Sigmoid colon (tissue), 7 donors: Measurements from ENCODE around the gene TMEM44. TPM values are rescaled to one million over a fixed set of nuclear protein-coding genes. Genes with fewer than 3 reads are reported as not detected.

Experiments used
- DNase-seq: peaks from one replicate; pipeline ENCODE4 v3.0.0-alpha.2; 2019
- H3K27ac ChIP-seq, 4 donors: fragments of 200-600 bp; sonication (generic); one replicate each; pipeline ENCODE4 v1.5.1; 2016 to 2019; ENCODE audit warnings: mild to moderate bottlenecking in 1 of 4
- H3K27me3 ChIP-seq, 3 donors: fragments of 200-600 bp; sonication (generic); one replicate each; pipeline ENCODE4 v1.5.1; 2019; ENCODE audit warnings: mild to moderate bottlenecking in 1 of 3
- H3K36me3 ChIP-seq, 4 donors: fragments of 200-600 bp; sonication (generic); one replicate each; pipeline ENCODE4 v1.5.1; 2016 to 2019
- H3K4me1 ChIP-seq, 4 donors: fragments of 200-600 bp; sonication (generic); one replicate each; pipeline ENCODE4 v1.5.1; 2017 to 2019
- H3K4me3 ChIP-seq, 4 donors: fragments of 200-600 bp; sonication (generic); one replicate each; pipeline ENCODE4 v1.5.1; 2017 to 2019; ENCODE audit warnings: mild to moderate bottlenecking in 2 of 4, moderate library complexity in 1 of 4
- H3K9me3 ChIP-seq, 4 donors: fragments of 200-600 bp in 3 of 4; sonication (generic) in 3 of 4; one replicate each; pipeline versions ENCODE4 v1.5.1 to v1.6.1; 2013 to 2019
- EP300 ChIP-seq, 4 donors: sonication (generic); formaldehyde crosslinking; IDR thresholded peaks; one replicate each; pipeline ENCODE4 v1.6.1; 2017; ENCODE audit warnings: antibody characterized with exemption in 4 of 4
- POLR2A ChIP-seq, 2 donors: fragments of 450-650 bp; IDR thresholded peaks; one replicate each; pipeline ENCODE4 v1.6.1; 2016; ENCODE audit warnings: antibody characterized with exemption in 2 of 2, mild to moderate bottlenecking in 2 of 2, moderate library complexity in 2 of 2
- POLR2AphosphoS5 ChIP-seq, 4 donors: sonication (generic); formaldehyde crosslinking; IDR thresholded peaks; one replicate each; pipeline ENCODE4 v1.6.1; 2017; ENCODE audit warnings: antibody characterized with exemption in 4 of 4
- WGBS, 2 donors: extraction: QIAGEN DNeasy Blood & Tissue Kit; methylation state at CpG; one replicate each; pipeline ENCODE4 v1.1.7; 2013; 5-methylcytosine and 5-hydroxymethylcytosine counted together
- intact Hi-C: fragments of 100-400 bp; cut with DNase I; formaldehyde crosslinking; loops from one replicate; pipeline ENCODE4 v1.15.1; 2023
- polyA plus RNA-seq, 3 donors: library from polyadenylated mRNA; stranded (reverse); fragments of 200-250 nt; gene quantifications; one replicate each; pipeline ENCODE4 v1.2.3, GENCODE V29; 2013
- total RNA-seq, 4 donors: library from RNA; depleted of rRNA; stranded (reverse); fragments of >200 nt; gene quantifications; one replicate each; pipeline ENCODE4 v1.1.0, GENCODE V29; 2016
- TF ChIP-seq, protein P1 (sequence below), 4 experiments: fragments of 450-650 bp in 3 of 4; fragments of 200-600 bp in 1 of 4; IDR thresholded peaks; one replicate each; pipeline ENCODE4 v1.5.1; 2016 to 2019; ENCODE audit warnings: antibody characterized with exemption in 4 of 4, mild to moderate bottlenecking in 3 of 4, moderate library complexity in 2 of 4
- donor health status: healthy with polysubstance abuse.
- donor health status: Bipolar disorder and iron deficiency.
- donor health status: healthy.

TMEM44 gene
- total and polyA plus RNA-seq, 7 donors: 2.0 to 25.8 (median 11.9) TPM

GRCh38 chr3:194604837-194605236 lies 28.4 kb downstream of the TMEM44 start:
- WGBS, 2 donors: 88 to 93% methylated on average over 2 of the region's 2 CpGs
- TF ChIP-seq POLR2AphosphoS5 (IDR thresholded peaks at IDR 0.05) (no peak), POLR2A (IDR thresholded peaks at IDR 0.05) (no peak), EP300 (IDR thresholded peaks at IDR 0.05) (no peak)
- TF ChIP-seq, protein P1, sequence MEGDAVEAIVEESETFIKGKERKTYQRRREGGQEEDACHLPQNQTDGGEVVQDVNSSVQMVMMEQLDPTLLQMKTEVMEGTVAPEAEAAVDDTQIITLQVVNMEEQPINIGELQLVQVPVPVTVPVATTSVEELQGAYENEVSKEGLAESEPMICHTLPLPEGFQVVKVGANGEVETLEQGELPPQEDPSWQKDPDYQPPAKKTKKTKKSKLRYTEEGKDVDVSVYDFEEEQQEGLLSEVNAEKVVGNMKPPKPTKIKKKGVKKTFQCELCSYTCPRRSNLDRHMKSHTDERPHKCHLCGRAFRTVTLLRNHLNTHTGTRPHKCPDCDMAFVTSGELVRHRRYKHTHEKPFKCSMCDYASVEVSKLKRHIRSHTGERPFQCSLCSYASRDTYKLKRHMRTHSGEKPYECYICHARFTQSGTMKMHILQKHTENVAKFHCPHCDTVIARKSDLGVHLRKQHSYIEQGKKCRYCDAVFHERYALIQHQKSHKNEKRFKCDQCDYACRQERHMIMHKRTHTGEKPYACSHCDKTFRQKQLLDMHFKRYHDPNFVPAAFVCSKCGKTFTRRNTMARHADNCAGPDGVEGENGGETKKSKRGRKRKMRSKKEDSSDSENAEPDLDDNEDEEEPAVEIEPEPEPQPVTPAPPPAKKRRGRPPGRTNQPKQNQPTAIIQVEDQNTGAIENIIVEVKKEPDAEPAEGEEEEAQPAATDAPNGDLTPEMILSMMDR (IDR thresholded peaks at IDR 0.05): no peak
- no peaks in the 10 kb centered on the region for H3K4me1 ChIP-seq
- H3K27ac ChIP-seq: no peak overlapping the region
- H3K27me3 ChIP-seq: no peaks in the 10 kb centered on the region
- H3K4me3 ChIP-seq: no peak overlapping the region
- no peak for DNase-seq
- intact Hi-C loops: no loop called here
- H3K36me3 ChIP-seq: no peaks in the 10 kb centered on the region
- no peaks in the 10 kb centered on the region for H3K9me3 ChIP-seq

DNA sequence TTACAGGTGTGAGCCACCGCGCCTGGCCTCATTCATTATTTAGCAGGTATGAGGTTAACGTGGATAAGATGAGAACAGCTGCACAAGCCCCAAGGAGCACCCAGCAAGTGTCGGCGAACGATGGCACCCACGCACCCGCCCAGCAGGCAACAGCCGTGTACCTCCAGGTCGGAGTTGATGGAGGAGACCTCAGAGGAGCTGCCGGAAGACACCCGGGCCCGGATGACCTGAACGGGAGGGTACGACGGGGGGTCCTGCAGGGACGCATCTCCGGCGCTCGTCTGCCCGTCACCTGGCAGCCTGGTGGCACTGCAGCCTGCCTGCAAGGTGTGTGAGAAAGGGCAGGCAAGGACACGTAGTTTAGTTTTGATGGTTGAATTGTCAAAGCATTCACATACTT lies 29.1 kb downstream of the TMEM44 start:
- no peaks in the 10 kb centered on the region for H3K4me1 ChIP-seq
- TF ChIP-seq POLR2AphosphoS5 (IDR thresholded peaks at IDR 0.05) (no peak), EP300 (IDR thresholded peaks at IDR 0.05) (no peak), POLR2A (IDR thresholded peaks at IDR 0.05) (no peak)
- TF ChIP-seq, protein P1 (IDR thresholded peaks at IDR 0.05): no peak
- no peak for DNase-seq
- no peaks in the 10 kb centered on the region for H3K36me3 ChIP-seq
- H3K9me3 ChIP-seq: no peaks in the 10 kb centered on the region
- WGBS, 2 donors: 93% methylated on average over 22 of the region's 22 CpGs
- H3K4me3 ChIP-seq: no peak overlapping the region
- no peaks in the 10 kb centered on the region for H3K27me3 ChIP-seq
- intact Hi-C loops: no loop called here
- H3K27ac ChIP-seq: no peak overlapping the region

DNA sequence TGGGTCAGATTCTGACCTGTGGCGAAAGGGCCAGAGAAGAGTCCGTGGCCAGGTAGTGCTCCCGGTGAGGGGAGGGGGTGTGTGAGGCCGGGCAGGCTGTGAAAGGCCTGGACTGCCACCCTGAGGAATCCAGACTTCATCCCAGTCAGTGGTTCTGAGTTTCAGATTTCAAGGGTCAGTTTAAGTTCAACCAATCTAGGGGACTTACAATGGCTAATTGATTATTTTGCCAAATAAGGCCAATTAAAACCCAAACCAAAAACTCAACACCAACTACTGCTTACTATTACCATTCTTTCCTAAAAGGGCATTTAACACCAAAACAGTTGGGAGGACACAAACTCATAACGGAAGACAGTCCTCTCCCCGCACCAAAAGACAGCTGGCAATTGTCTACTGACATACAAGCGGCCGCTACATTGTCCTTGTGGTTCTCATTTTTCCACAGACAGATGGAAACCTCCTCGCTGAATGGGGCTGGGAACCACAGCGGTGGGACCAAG lies 30.5 kb downstream of the TMEM44 start:
- no peaks in the 10 kb centered on the region for H3K4me1 ChIP-seq
- TF ChIP-seq POLR2AphosphoS5 (IDR thresholded peaks at IDR 0.05): peak in 1 of 4 donors; percentile 20
- TF ChIP-seq, protein P1 (IDR thresholded peaks at IDR 0.05): no peak
- 84 to 87% methylated on average over 10 of the region's 10 CpGs for WGBS, 2 donors
- DNase-seq: no peak
- no peaks in the 10 kb centered on the region for H3K36me3 ChIP-seq
- no peaks in the 10 kb centered on the region for H3K9me3 ChIP-seq
- no peak overlapping the region for H3K27ac ChIP-seq
- intact Hi-C loops: no loop called here
- no peak overlapping the region for H3K4me3 ChIP-seq
- no peaks in the 10 kb centered on the region for H3K27me3 ChIP-seq

GRCh38 chr3:194598771-194599557 lies 34.3 kb downstream of the TMEM44 start:
- H3K4me3 ChIP-seq: no peak overlapping the region
- no peak overlapping the region for H3K27ac ChIP-seq
- WGBS, 2 donors: 90% methylated on average over 25 of the region's 25 CpGs
- H3K36me3 ChIP-seq: no peaks in the 10 kb centered on the region
- DNase-seq: no peak
- H3K27me3 ChIP-seq: no peaks in the 10 kb centered on the region
- H3K4me1 ChIP-seq: peaks cover 0 to 6% (median 4%) of the 10 kb centered on the region in 4 donors
- no peaks in the 10 kb centered on the region for H3K9me3 ChIP-seq
- intact Hi-C loops: loop anchor here (10.0 kb wide), 1 partner anchor 264 kb away; no protein-coding TSS in a partner anchor
- TF ChIP-seq, protein P1 (IDR thresholded peaks at IDR 0.05): no peak
- TF ChIP-seq POLR2AphosphoS5 (IDR thresholded peaks at IDR 0.05): no peak
- TF ChIP-seq EP300 (IDR thresholded peaks at IDR 0.05): no peak
- no peak for TF ChIP-seq POLR2A (IDR thresholded peaks at IDR 0.05)
